GM21390 (cell line): Measurements from ENCODE around the gene RPS6KA2.

Experiments
- ATAC-seq: cut with Tn5 transposase; IDR thresholded peaks from one replicate; pipeline ENCODE4 v1.9.1; 2021; ENCODE audit not compliant: unreplicated experiment

The RPS6KA2 gene

DNA sequence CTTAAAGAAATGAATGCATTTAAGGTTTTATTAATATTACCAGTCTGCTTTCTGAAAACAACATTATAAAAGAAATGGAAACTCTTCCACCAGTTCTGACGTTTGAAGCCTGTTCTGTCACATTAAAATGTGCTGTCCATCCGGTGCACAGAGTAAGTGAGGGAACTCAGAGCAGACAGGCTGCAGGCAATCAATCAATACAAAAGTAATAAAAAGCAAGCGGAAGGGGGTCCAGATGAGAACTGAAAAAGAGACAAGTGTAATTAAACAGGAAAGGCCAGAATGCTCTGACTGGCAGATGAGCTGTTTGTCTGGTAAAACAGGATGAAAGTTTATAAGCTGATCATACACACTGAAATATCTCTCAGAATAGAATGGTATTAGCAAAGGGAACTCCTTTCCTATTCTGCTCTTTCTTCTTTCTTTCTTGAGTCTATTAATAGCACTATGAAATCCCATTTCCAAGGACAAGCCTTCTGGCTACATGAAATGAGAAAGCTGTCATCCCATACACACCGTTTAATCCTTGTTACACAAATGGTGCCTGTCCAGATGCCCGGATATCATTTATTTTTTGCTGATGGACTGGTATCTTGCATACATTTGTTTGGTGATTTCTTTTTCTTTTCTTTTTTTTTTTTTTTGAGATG lies 134.8 kb downstream of the RPS6KA2 start:
- no peak for ATAC-seq

DNA sequence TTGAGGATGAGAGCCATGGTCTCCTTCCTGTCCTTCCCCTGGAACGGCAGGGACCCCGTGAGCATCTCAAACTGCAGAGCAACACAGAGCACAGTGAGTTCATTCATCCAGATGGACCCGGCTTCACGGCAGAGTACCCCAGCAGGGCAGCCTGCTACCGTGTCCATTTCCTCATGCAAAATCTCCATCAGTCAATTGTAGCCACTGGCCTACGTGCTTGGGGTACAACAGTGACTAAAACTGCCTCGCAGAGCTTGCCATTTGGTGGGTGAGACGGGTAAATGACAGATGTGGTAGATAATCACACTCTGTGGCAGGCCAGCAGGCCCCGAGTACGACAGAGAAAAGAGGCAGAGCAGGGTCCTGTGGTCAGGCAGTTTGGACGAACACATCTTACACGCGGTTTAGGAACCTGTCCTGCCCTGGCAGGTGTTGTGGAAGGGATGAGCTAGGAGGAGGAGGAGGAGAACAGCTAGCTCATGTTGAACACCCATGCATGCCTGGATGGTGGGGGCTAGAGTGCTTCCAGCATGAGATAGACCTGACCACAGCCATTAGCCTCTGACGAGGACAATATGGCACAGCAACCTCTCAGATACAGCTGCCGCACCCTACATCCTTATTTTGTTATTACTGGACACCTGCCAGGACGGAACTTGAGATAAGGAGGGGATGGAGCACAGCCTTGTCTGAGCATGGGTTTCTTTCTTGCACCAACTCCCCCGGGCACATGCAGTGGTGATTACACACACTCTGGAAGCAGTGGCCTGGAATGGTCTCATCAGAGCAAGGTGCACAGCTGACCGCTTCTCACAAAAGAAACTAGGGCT lies 136.2 kb downstream of the RPS6KA2 start:
- no peak for ATAC-seq

DNA sequence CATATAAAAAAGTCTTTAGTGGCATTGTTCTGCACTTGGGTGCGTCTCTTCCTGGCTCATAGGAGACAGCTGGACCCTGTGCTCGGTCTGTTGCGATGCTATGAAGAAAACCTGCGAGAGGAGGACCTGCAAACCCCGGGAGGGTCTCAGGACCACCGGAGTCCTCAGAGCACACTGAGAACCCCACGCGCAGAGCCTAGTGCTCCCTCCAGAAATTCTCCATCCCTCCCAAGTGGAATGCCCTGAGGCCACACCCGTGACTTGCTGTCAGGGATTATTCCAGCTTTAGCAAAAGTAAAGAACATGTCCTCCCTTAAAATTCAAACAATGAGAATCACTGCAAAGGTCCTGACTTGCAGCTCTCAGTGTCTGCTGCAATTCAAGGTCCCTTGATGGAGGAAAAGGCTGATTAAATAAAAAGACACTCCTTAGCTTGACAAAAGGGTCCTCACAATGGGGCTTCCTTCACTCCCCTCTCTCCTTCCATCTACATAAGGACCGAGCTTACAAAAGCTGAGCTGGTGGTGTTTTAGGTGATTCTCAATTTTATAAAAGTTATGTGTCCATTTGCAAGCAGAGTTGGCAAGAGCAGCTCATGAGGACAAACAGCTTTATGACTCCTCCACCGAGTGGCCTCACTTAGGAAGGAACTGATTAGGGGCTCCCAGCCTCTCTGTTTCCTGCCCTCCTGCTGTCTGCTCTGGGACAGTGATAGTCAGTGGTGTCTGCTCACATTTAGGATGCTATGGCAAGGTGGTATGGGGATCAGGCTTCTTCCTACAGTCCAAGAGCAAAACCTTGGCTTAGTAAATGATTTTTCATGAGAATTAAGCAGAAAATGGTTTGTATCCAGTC lies 137.5 kb downstream of the RPS6KA2 start:
- no peak for ATAC-seq

- ATAC-seq: no peak
Observed at GRCh38 chr6:166488701-166489100, 138.3 kb downstream of the RPS6KA2 start.

DNA sequence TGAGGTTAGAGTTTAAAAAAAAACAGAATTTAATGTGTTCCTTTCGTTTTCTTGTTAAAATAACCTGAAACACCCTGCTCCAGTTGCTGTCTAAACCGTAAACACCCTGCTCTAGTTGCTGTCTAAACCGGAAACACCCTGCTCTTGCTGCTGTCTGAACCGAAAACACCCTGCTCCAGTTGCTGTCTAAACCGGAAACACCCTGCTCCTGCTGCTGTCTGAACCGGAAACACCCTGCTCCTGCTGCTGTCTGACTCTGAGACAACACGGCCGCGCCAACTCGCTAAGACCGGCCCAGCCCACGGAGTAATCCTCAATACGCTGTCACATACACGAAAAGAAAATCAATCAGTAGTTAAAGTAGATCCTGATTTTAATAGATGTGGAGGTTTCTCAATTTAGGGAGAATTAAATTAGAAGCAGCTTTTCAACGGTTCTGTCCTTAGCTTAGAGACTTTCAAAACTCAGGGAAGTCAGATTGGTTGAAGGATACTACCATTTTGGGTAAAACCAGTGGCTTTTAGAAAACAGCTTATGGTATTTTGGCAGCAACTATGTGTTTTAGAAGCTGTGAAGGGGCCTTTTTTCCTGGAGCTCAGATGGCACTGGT lies 138.9 kb downstream of the RPS6KA2 start:
- peak; percentile 96 for ATAC-seq

DNA sequence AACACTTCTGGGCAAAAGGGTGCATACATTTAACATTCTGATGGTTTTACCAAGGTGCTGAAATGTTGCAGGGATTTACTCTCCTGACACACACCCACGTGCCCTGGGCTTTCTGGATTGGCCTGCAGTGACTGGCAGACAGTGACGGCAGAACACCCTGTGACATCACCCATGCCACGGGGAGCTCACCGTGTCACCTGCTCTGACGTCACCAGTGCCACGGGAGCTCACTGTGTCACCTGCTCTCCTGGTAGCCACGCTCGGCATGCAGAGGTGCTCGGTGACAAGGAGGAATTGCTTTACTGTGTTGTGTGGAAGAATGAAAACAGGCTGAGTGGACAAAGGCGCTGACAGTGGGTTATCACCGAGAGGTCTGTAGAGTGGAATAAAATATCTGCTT lies 139.9 kb downstream of the RPS6KA2 start:
- ATAC-seq: no peak

- ATAC-seq: no peak
Observed at GRCh38 chr6:166486536-166486880, 140.5 kb downstream of the RPS6KA2 start.

- no peak for ATAC-seq
Observed at GRCh38 chr6:166485651-166486535, 141.2 kb downstream of the RPS6KA2 start.

- ATAC-seq: no peak
Observed at GRCh38 chr6:166484863-166485262, 142.2 kb downstream of the RPS6KA2 start.

- ATAC-seq: no peak
Observed at GRCh38 chr6:166483573-166484250, 143.3 kb downstream of the RPS6KA2 start.

DNA sequence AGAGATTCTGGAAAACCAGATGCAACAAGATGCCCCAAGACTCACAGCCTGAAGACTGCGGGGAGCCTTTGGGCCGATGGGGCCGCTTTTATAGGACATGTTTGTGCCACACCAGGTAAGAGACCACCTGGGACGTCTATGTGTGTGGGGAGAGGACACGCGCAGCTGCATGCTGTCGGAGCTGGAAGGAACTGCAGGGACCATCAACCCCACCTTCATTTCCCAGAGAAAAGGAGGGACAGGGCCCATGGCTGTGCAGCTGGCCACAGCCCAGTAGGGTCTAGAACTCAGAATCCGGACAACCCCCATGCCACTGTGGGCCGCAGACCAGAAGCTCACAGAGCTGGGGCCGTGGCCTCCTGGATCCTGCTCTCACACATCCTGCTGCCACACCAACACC lies 144.0 kb downstream of the RPS6KA2 start:
- no peak for ATAC-seq

DNA sequence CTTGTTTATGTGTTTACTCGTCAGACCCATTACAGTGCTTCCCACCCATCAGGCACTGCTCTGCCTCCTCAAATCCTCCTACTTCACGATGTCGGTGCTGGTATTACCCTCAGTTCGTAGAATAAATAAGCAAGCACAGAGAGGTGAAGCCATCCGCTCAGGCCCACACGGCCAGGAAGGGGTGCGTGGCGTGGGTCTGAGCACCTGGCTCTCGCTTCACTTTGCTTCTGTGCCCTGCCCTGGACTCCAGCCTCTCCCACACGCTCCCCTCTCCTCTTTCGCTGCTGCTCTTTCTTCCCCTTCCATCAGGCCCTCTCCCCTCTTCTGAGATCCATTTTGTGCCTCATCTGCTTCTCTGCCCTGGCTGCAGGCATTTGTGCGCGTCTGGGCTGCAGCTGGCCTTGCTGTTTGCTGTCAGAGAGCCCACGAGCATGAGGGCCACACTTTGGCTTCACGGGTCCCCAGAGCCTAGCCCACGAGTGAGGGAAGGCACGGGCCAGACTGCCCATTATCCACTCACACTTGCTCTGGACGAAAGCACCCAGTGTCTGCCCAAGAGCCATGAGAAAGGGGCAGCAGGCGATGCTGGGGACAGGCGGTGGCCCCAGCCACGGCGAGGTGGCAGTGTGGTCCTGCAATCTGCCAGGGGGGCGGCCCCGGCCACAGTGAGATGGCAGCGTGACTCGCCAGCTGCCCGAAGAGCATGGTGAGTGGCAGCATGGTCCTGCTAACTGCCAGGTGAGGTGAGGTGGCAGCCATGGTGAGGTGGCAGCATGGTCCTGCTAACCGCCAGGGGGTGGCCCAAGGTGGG lies 148.1 kb downstream of the RPS6KA2 start:
- ATAC-seq: no peak

DNA sequence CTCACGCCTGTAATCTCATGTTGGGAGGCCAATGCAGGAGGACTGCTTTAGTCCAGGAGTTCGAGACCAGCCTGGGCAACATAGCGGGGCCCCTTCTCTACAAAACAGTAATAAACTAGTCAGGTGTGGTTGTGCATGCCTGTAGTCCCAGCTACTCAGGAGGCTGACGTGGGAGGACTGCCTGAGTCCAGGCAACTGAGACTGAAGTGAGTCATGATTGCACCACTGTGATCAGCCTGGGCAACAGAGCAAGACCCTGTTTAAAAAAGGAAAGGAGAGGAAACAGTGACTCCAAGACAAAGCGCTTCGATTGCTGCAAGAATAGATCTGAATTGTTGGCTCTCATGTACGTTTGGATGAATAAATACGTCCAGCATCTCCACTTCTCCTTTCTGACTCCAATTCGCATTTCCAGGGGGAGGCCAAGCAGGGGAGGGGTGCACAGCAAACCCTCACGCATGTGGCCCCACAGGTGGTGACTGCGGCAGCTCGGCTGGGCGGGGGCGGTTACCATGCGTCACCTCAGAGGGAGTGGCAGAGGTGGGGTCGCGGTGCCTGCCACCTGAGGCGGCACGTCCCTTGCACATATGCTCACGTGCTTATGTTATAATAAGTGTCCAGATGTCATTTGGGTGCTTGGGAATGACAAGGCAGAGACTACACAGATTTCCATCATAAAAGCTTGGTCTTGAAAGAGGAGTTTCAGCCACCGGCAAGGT lies 149.2 kb downstream of the RPS6KA2 start:
- no peak for ATAC-seq

DNA sequence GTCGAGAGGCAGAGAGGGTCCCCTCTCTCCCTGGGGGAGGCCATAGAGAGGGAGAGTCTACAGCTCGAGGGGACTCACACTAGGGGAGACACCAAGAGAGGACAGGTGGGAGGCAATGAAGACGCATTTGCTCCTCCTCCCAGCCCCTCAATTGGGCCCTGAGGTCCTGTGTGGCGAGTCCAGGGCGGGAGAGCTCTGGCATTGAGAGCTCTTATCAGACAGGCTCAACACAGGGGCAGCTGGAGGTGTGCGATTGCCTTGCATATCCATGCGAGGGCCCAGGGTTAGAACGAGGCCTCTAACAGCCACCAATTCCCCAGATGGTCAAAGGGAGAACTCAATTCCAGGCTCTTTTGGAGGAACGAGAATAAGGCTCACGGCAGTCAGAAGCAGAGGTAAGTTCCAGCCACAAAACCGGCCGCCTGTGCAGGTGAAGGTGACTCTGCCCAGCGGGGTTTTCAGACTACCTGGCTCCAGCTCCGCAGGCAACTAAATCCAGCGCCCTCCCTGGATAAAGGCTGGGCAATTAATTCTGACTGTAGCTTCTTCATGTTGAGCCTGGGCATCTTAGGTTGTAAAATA lies 150.3 kb downstream of the RPS6KA2 start:
- no peak for ATAC-seq

DNA sequence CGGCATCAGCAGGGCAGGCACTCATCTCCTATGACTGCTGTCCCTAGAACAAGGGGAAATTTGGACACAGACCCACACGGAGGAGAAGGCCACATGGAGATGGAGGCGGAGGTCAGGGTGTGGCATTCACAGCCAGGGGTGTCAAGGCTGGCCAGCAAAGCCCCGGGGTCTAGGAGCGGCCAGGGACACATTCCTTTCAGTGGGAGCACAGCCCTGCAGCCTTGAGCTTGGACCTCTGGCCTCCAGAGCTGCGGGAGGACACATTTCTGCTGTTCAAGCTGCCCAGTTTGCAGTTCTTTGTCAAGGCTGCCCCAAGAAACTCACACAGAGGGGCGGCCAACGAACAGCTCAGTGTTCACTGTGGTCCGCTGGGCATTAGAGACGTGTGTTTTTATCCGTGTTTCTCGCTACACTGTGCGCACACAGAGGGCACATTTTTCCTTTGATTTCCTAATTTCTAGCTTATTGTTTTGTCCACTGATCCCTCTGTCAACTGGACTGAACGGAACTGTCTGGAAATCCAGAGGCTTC lies 150.9 kb downstream of the RPS6KA2 start:
- no peak for ATAC-seq

- no peak for ATAC-seq
Observed at GRCh38 chr6:166474721-166475565, 152.1 kb downstream of the RPS6KA2 start.
